ENCODE measurements around the gene FEN1.
A peak's percentile ranks its signal among the peaks of the same experiment; 100 is the strongest.

Gene FEN1

GRCh38 chr11:61792310-61793082 lies at the start of gene FEN1, which contains the start of gene TMEM258:
Gene FEN1 (plus strand): TSS chr11:61792911. CDS start chr11:61795362, 2,451 bp downstream.
Gene TMEM258 (minus strand): TSS chr11:61792599. CDS start chr11:61792558, 41 bp downstream.
- peak; percentile 70 to 76 for DNase-seq (ENCODE audit: low read depth in 1 of 2, low spot score in 1 of 2)

- no peak for DNase-seq (ENCODE audit: low read depth in 1 of 2, low spot score in 1 of 2)
Measured at GRCh38 chr11:61743486-61744095, 49.1 kb upstream of the FEN1 start.

GRCh38 chr11:61744181-61744580 lies 48.5 kb upstream of the FEN1 start:
- no peak for DNase-seq (ENCODE audit: low read depth in 1 of 2, low spot score in 1 of 2)

DNA sequence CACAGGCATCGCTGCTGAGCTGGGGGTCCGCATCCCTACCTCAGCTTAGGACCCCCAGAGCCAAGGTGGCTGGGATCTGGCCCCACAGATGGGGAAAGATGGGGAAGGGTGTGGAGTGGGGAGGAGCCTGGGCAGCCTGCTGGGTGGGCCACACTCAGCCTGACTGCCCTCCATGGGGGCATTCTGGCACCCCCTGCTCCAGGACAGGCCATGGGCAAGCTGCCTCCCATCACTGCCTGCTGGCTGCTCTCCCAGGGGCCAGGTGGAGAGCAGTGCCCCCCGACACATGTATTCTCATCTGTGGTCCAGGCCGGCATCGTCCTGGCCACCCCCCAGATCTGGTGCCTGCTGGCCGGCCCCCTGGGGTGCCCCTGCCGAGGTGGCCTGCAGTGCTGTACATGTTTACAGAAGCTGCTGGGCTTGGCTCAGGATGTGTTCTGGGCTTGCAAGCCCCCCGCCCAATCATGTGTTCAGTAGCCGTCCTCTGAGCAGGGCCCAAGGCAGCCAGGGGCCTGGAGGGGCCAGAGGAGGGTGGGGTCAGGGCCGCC lies 48.0 kb upstream of the FEN1 start:
- DNase-seq (ENCODE audit: low read depth in 1 of 2, low spot score in 1 of 2): no peak

DNA sequence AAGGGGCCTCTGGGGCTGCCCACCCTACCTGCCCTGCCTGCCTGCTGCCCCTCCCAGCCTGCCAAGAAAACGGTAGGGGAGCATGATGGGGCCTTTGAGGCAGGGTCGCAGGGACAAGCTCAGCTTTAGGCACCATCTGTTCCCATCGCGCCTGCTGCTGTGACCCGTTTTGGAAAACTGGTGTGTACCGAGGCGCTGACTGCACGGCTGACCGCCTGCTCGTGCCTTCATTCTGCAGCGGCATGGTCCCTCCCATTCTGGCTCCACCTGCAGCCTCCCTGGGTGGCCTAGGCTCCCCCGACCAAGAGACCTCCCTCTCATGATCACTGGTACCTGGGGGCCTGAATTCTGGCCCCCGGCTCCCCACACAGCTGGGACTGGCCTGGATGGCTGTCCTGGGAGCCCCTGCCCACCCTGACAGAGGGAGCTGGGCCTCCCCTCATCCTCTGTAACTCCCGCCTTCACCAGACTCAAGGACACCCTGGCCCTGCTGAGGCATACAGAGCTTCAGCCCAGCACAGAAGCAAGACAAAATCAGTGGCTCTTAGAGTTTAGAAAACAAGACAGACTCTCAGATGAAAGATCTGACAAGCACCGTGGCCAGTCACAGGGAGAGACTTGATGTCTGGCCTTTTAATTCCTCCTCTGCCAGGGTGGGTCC lies 46.8 kb upstream of the FEN1 start:
- no peak for DNase-seq (ENCODE audit: low read depth in 1 of 2, low spot score in 1 of 2)

DNA sequence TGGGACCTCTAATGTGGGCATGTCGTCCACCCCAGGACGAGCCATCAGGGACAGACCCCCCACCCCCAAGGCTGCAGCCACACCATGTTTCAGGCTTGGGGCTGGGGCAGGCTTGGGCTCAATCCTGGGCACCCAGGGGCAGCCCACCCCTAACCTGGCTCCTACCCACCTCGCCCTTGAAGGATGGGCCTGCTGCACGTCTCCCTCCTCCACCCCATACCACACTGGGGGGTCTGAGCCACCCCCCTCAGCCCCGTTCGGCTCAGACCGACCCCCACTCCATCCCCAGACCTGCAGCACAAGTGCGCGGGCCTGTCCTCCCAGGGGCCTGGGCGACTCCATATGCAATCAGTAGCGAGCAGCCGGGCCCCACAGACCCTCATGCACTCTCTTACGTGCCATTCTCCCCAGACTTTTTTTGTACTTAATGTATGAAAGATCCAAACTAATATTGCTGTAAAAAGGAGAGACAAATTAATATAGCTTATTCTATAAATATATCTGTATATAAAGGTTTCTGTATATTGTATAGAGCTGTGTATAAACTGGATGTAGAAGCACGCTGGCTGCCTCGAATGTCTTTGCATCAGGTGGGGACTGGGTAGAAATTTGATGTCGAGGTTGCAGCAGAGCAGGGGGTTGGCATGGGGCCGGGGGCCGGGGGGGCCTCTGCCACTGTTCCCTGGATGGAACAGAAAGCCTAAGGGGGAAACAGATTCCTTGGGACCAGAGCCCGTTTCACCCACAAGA lies 46.1 kb upstream of the FEN1 start:
- DNase-seq (ENCODE audit: low read depth in 1 of 2, low spot score in 1 of 2): no peak

- DNase-seq (ENCODE audit: low read depth in 1 of 2, low spot score in 1 of 2): no peak
Measured at GRCh38 chr11:61747192-61747966, 45.3 kb upstream of the FEN1 start.

GRCh38 chr11:61747967-61748285 lies 44.8 kb upstream of the FEN1 start:
- no peak for DNase-seq (ENCODE audit: low read depth in 1 of 2, low spot score in 1 of 2)

DNA sequence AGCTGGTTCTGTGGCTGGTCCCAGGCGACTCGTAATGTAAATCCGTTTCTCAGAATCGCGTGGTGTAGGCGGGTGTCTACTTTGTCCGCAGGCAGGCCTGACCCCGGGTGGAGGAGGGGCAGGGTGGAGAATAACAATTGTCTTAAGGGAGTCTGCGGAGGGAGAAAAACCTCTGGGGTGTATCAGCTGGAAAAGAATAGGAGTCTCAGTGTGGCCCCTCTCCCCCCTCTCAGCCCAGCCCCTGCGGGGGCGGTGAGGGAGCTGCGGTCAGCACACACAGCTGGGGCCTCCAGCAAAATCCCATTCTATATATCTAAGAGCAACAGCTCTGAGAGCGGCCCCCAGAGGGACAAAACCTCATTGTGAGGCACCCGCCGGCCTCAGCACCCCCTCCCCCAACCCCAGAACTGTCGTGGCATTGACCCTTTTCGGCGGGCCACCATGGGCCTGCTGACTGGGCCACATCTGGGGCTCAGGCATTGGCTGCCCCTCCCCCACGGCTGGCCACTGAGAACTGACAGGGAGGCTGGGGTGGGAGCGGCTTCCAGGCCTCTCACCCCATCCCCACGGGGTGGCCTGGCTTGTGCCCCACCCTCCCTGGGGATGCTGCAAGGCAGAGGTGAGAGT lies 43.0 kb upstream of the FEN1 start:
- no peak for DNase-seq (ENCODE audit: low read depth in 1 of 2, low spot score in 1 of 2)

DNA sequence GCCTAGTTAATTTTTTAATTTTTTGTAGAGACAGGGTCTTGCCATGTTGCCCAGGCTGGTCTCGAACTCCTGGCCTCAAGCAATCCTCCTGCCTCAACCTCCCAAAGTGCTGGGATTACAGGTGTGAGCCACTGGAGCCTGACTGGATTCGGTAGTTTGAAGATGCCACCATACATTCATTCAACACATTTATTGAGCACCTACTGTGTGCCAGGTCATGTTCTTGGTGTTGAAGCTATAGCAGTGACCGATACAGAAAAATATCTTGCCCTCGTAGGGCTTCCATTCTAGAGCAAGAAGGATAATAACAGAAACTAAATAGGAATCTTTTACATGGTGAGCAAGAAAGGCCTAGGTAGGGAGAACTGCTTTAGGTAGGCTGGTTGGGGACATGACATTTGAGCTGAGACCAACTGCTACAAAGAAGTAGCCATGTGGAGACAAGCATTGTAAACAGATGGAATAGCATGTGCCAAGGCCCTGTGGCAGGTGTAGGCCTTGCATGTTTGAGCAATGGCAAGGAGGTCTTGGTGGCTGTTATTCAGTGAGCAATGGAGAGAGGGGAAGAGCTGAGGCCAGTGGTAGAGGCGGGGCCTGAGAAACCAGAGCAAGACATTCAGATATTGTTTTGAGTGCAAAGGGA lies 42.0 kb upstream of the FEN1 start:
- DNase-seq (ENCODE audit: low read depth in 1 of 2, low spot score in 1 of 2): no peak

DNA sequence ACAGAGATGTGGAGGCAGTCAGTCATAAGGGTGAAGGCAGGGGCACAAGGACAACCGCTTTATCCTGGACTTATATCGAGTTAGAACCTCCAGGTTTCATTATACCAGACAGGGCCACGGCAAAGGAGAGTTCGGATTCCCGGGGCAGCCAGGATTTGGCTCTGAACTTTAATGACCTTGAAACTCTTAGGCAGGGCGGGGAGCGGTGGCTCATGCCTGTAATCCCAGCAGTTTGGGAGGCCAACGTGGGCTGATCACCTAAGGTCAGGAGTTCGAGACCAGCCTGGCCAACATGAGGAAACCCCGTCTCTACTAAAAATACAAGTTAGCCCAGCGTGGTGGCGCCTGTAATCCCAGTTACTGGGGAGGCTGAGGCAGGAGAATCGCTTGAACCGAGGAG lies 41.3 kb upstream of the FEN1 start:
- no peak for DNase-seq (ENCODE audit: low read depth in 1 of 2, low spot score in 1 of 2)

GRCh38 chr11:61752117-61752924 lies 40.4 kb upstream of the FEN1 start, which contains the start of gene MYRF:
Gene MYRF (plus strand): TSS chr11:61752636. CDS start chr11:61752745, 109 bp downstream.
- DNase-seq (ENCODE audit: low read depth in 1 of 2, low spot score in 1 of 2): peak; percentile 19 to 55

GRCh38 chr11:61752925-61753521 lies 39.7 kb upstream of the FEN1 start:
- no peak for DNase-seq (ENCODE audit: low read depth in 1 of 2, low spot score in 1 of 2)

DNA sequence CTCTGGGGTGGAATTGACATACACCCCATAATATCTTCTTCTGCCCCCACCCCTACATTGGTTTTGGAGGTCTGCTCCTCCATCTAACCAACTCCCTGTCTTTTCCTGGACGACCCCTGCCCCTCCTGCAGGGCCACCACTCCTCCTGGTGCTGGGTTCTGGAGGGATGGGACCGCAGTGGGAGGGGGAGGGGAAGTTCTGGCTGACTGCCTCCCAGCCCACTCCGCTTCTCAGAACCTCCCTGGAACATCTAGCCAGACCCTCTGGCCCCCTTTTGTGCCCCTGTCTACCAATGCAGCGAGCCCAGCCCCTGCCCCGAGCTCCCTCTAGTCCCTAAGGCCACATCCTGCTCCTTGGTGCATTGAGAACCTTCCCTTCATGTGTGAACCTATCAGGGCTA lies 39.0 kb upstream of the FEN1 start:
- DNase-seq (ENCODE audit: low read depth in 1 of 2, low spot score in 1 of 2): no peak

GRCh38 chr11:61754534-61755482 lies 37.9 kb upstream of the FEN1 start:
- no peak for DNase-seq (ENCODE audit: low read depth in 1 of 2, low spot score in 1 of 2)

DNA sequence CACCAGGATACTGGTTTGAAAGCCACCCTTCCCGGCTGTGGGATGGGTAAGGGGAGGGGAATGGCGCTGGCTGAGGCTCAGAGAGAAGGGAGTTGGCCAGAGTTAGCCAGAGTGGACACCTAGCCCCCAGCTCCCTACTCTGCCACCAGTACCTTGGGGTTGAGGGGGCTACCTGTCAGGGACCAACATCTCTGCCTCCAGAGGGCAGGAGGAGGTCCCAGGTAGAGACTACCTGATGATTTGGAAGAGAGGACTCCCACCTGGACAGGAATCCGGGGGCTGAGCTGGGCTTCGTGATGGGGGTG lies 36.6 kb upstream of the FEN1 start:
- no peak for DNase-seq (ENCODE audit: low read depth in 1 of 2, low spot score in 1 of 2)

DNA sequence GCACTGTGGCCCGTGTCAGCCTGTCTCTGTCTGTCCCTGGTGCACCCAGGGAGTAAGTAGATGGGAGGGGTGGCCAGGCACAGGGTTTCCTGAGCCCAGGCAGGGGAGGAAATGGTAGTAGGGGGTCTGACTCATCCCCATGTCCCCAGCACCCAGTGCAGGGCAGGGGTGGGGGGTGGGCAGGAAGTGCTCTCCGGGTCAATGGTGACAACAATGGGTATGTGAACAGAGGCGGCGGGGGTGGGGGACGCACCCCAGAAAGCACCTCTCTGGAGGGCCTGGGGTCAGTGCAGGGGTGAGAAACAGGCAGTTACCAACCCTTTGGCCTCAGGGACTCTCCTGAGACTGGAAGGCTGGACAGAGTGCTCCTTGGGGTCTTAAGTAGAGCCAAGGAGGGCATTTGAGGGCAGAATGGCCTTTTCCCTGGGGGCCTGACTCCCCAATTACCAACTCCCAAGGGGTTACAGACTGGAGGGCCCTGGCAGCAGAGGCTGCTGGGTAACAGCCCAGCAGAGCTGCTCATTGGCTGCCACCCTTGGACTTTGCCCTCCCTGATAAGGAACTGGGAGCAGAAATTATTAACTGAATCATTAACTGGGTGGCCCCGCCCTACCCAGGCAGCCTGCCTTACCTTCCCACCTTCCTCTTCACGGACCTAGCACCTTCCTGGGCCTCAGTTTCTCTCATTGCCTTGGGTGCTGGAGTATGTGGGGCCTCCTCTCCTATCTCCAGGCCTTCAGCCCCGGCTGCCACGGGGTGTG lies 36.1 kb upstream of the FEN1 start:
- no peak for DNase-seq (ENCODE audit: low read depth in 1 of 2, low spot score in 1 of 2)

All from stimulated activated CD4-positive, alpha-beta T cell treated with anti-CD3 and anti-CD28 coated beads, Interleukin-15, amount 100 ng/mL, for 1 hour (primary cell).